ENCODE data around the gene MRC1. TPM values are rescaled to one million over a fixed set of nuclear protein-coding genes. Genes with fewer than 3 reads are reported as not detected.

The MRC1 gene
- total and polyA plus RNA-seq, 9 of the 15 experiments (the other 6 are each of a cell fraction or from before 2014, with no cell fraction given): 0.01 to 0.20 (median 0.03) TPM; not detected in 5

- no peak overlapping the region for H3K4me2 ChIP-seq (ENCODE audit: insufficient read depth, low read length)
- no peak for ATAC-seq
Measured at GRCh38 chr10:17817316-17817715, 8.2 kb downstream of the MRC1 start.

More at GRCh38 chr10:17817316-17817715, 8.2 kb downstream of the MRC1 start:
- WGBS (ENCODE audit: insufficient coverage, low coverage, missing lambda C conversion rate): 0% methylated on average over 1 of the region's 1 CpG
- TF ChIP-seq CHD4 (IDR thresholded peaks at IDR 0.05; ENCODE audit: insufficient read depth, insufficient replicate concordance, low read depth, low read length, poor library complexity, severe bottlenecking) (no peak), ZFPM2 (CRISPR knock-in tag; IDR thresholded peaks at IDR 0.05) (no peak), POLR2A (conservative IDR thresholded peaks at IDR 0.05) (no peak), HNRNPH1 (optimal IDR thresholded peaks at IDR 0.05; ENCODE audit: low read depth, low read length) (no peak), NR2C1 (IDR thresholded peaks at IDR 0.05) (no peak), NR2C1 (tag; IDR thresholded peaks at IDR 0.05) (no peak), PCBP2 (IDR thresholded peaks at IDR 0.05; ENCODE audit: low read depth, low read length, poor library complexity, severe bottlenecking) (no peak), CCAR2 (IDR thresholded peaks at IDR 0.05; ENCODE audit: low read depth, low read length) (no peak), SAP30 (IDR thresholded peaks at IDR 0.05; ENCODE audit: borderline replicate concordance, insufficient read depth, low read depth, low read length, poor library complexity, severe bottlenecking) (no peak), CBFA2T2 (conservative IDR thresholded peaks at IDR 0.05) (no peak), ZNF232 (CRISPR knock-in tag; IDR thresholded peaks at IDR 0.05) (no peak), UBTF (IDR thresholded peaks at IDR 0.05; ENCODE audit: borderline replicate concordance in 1 of 2, low read depth in 2 of 2, low read length in 2 of 2) (no peak), ATF7 (IDR thresholded peaks at IDR 0.05) (no peak), CBFA2T3 (IDR thresholded peaks at IDR 0.05) (no peak), FOSL1 (tag; conservative IDR thresholded peaks at IDR 0.05) (no peak)
- no peaks in the 10 kb centered on the region for H3K9me3 ChIP-seq (replicated peaks; ENCODE audit: control insufficient read depth, insufficient read depth, low read depth, low read length)
- ChIA-PET CTCF (ENCODE audit: low intra/inter-chr PET ratio) (no interaction called here), POLR2A (no interaction called here)
- in situ Hi-C loops (cut with MboI): no loop called here
- no peaks in the 10 kb centered on the region for H3K9me1 ChIP-seq (ENCODE audit: control insufficient read depth, insufficient read depth, low read length)
- H3K36me3 ChIP-seq (ENCODE audit: control insufficient read depth, insufficient read depth, low read length): no peaks in the 10 kb centered on the region
- DNase-seq (ENCODE audit: extremely low read depth in 1 of 4, low spot score in 3 of 4) (no peak), FAIRE-seq (no peak)
- H3K27ac ChIP-seq (ENCODE audit: extremely low read depth, low read depth, low read length): no peak overlapping the region
- BruUV-seq (replicated peaks): no TSS peak
- no peak overlapping the region for H2AFZ ChIP-seq (ENCODE audit: low read depth, low read length)
- no peaks in the 10 kb centered on the region for H3K79me2 ChIP-seq (ENCODE audit: control insufficient read depth, insufficient read depth, low read length)
- H3K27me3 ChIP-seq (ENCODE audit: control insufficient read depth in 2 of 2, insufficient read depth in 2 of 2, low read length in 2 of 2): peaks cover 16 to 38% of the 10 kb centered on the region in 2 experiments; a peak in 3 of 5 replicates
- H4K20me1 ChIP-seq (replicated peaks; ENCODE audit: control insufficient read depth, insufficient read depth, low read length): 0 out of 2 replicates have a peak, but pooled peaks cover 3% of the 10 kb centered on the region
- H3K4me3 ChIP-seq: no peak overlapping the region
- no peaks in the 10 kb centered on the region for H3K4me1 ChIP-seq (replicated peaks in 1 of 2; ENCODE audit: control insufficient read depth in 2 of 2, insufficient read depth in 2 of 2, low read length in 2 of 2)
- intact Hi-C loops (cut with micrococcal nuclease): no loop called here
- no peak overlapping the region for H3K9ac ChIP-seq (ENCODE audit: insufficient read depth in 1 of 2, low read depth in 2 of 2, low read length in 2 of 2)

Measured in K562 (cell line).